K562 (cell line): ENCODE data around the gene DNPEP. TPM values are rescaled to one million over a fixed set of nuclear protein-coding genes. Genes with fewer than 3 reads are reported as not detected.
A peak's percentile ranks its signal among the peaks of the same experiment; 100 is the strongest.

Experiments
- ATF7 ChIP-seq: fragments of 450-650 bp; IDR thresholded peaks from 2 replicates; pipeline ENCODE4 v1.7.1; 2014; ENCODE audit warnings: mild to moderate bottlenecking, moderate library complexity
- CCAR2 ChIP-seq: fragments of 200-400 bp; formaldehyde crosslinking; IDR thresholded peaks from 2 replicates; pipeline ENCODE4 v1.6.1; 2017; ENCODE audit warnings: mild to moderate bottlenecking, low read depth, low read length
- CTBP1 ChIP-seq: fragments of 450-650 bp; IDR thresholded peaks from 2 replicates; pipeline ENCODE4 v1.6.1; 2016; ENCODE audit warnings: borderline replicate concordance
- EGR1 ChIP-seq: fragments of 450-650 bp; conservative IDR thresholded peaks from 2 replicates; pipeline ENCODE4 v1.6.1; 2017; ENCODE audit warnings: mild to moderate bottlenecking
- ESRRA ChIP-seq: fragments of 450-650 bp; IDR thresholded peaks from 2 replicates; pipeline ENCODE4 v1.6.1; 2014; ENCODE audit warnings: low read depth, mild to moderate bottlenecking, moderate library complexity, borderline replicate concordance
- FOXA3 ChIP-seq, 2 experiments: fragments of 450-650 bp in 1 of 2; sonication (generic) in 1 of 2; formaldehyde crosslinking; IDR thresholded peaks in 1 of 2; conservative IDR thresholded peaks in 1 of 2; 2 replicates each; pipeline versions ENCODE4 v1.4.0 to v1.8.0; 2020 to 2022; ENCODE audit warnings: mild to moderate bottlenecking in 2 of 2, missing genetic modification reagents in 1 of 2
- FOXJ2 ChIP-seq: fragments of 200-800 bp; sonication (Bioruptor generic); IDR thresholded peaks from 2 replicates; pipeline ENCODE4 v1.6.1; 2016; ENCODE audit warnings: missing genetic modification characterization, missing compliant biosample characterization
- HDAC8 ChIP-seq: fragments of 450-650 bp; IDR thresholded peaks from 2 replicates; pipeline ENCODE4 v1.6.1; 2016; ENCODE audit warnings: mild to moderate bottlenecking, missing genetic modification characterization, moderate library complexity, missing compliant biosample characterization
- ILK ChIP-seq: fragments of 450-650 bp; IDR thresholded peaks from 2 replicates; pipeline ENCODE4 v1.6.1; 2016; ENCODE audit warnings: missing genetic modification characterization, low read depth, mild to moderate bottlenecking, missing compliant biosample characterization, moderate library complexity, borderline replicate concordance
- KDM5B ChIP-seq: fragments of 200-600 bp; sonication (generic); IDR thresholded peaks from 2 replicates; pipeline ENCODE4 v1.6.1; 2012; ENCODE audit warnings: low read depth, mild to moderate bottlenecking, moderate library complexity, low read length, control low read depth, inconsistent platforms; ENCODE audit not compliant: insufficient replicate concordance
- MYC ChIP-seq, 2 experiments: fragments of 250-450 bp in 1 of 2; sonication (Bioruptor Pico) in 1 of 2; IDR thresholded peaks; 2 replicates each; pipeline versions ENCODE4 v1.5.1 to v1.6.1; 2012 to 2021; ENCODE audit warnings: low read depth in 2 of 2, borderline replicate concordance in 1 of 2, improper control_type of control experiment in 1 of 2, low read length in 1 of 2, mild to moderate bottlenecking in 1 of 2, moderate library complexity in 1 of 2
- NBN ChIP-seq: fragments of 450-650 bp; IDR thresholded peaks from 2 replicates; pipeline ENCODE4 v1.6.1; 2016; ENCODE audit warnings: low read depth, mild to moderate bottlenecking
- POLR3G ChIP-seq: IDR thresholded peaks from 2 replicates; pipeline ENCODE4 v1.6.1; 2011; ENCODE audit not compliant: insufficient read length, insufficient replicate concordance; ENCODE audit errors: extremely low read depth
- RFX5 ChIP-seq: IDR thresholded peaks from 2 replicates; pipeline ENCODE4 v1.6.1; 2011; ENCODE audit warnings: low read depth, mild to moderate bottlenecking, improper control_type of control experiment, low read length
- SMARCB1 ChIP-seq: IDR thresholded peaks from 2 replicates; pipeline ENCODE4 v1.6.1; 2011; ENCODE audit warnings: improper control_type of control experiment, low read depth; ENCODE audit not compliant: insufficient read length
- SRSF3 ChIP-seq: fragments of 200-400 bp; formaldehyde crosslinking; IDR thresholded peaks from 2 replicates; pipeline ENCODE4 v1.6.1; 2016; ENCODE audit warnings: mild to moderate bottlenecking, low read length, moderate library complexity; ENCODE audit not compliant: insufficient read depth
- ZNF232 ChIP-seq: sonication (generic); formaldehyde crosslinking; IDR thresholded peaks from 2 replicates; pipeline ENCODE4 v1.8.0; 2022; ENCODE audit warnings: mild to moderate bottlenecking, missing genetic modification reagents
- ZNF3 ChIP-seq: fragments of 250-450 bp; sonication (Bioruptor Pico); IDR thresholded peaks from 2 replicates; pipeline ENCODE4 v1.5.0; 2021; ENCODE audit warnings: mild to moderate bottlenecking, moderate library complexity
- polyA plus RNA-seq, 8 experiments: library from polyadenylated mRNA; depleted of rRNA in 4 of 8; stranded (reverse) in 5 of 8; unstranded in 3 of 8; fragments of >200 nt; fragmentation: Nextera tagmentation in 2 of 8; fragmentation: Illumina TruSeq in 1 of 8; extraction: Ambion mirVana in 2 of 8; extraction: Trizol in 1 of 8; gene quantifications; 2 replicates each; pipeline versions ENCODE4 v1.2.1 to v1.2.3, GENCODE V29; 2011 to 2014; ENCODE audit warnings: inconsistent platforms in 1 of 8, missing spikeins in 1 of 8
- total RNA-seq, 7 experiments: library from RNA; depleted of rRNA in 6 of 7; stranded (reverse); fragments of >200 nt in 6 of 7; fragmentation: Illumina TruSeq in 2 of 7; extraction: Trizol in 2 of 7; gene quantifications; 2 replicates each; pipeline versions ENCODE4 v1.2.1 to v1.2.3, GENCODE V29; 2011 to 2021; ENCODE audit warnings: low replicate concordance in 1 of 7
- TF ChIP-seq, protein P1 (sequence below): fragments of 250-450 bp; sonication (Bioruptor Pico); IDR thresholded peaks from 2 replicates; pipeline ENCODE4 v1.4.0; 2020
- TF ChIP-seq, protein P2 (sequence below): sonication (generic); formaldehyde crosslinking; IDR thresholded peaks from 2 replicates; pipeline ENCODE4 v1.8.1; 2023; ENCODE audit warnings: mild to moderate bottlenecking, missing genetic modification reagents

DNPEP gene
- total and polyA plus RNA-seq, 9 of the 15 experiments (the other 6 are each of a cell fraction or from before 2014, with no cell fraction given): 34.6 to 71.4 (median 45.5) TPM

DNA sequence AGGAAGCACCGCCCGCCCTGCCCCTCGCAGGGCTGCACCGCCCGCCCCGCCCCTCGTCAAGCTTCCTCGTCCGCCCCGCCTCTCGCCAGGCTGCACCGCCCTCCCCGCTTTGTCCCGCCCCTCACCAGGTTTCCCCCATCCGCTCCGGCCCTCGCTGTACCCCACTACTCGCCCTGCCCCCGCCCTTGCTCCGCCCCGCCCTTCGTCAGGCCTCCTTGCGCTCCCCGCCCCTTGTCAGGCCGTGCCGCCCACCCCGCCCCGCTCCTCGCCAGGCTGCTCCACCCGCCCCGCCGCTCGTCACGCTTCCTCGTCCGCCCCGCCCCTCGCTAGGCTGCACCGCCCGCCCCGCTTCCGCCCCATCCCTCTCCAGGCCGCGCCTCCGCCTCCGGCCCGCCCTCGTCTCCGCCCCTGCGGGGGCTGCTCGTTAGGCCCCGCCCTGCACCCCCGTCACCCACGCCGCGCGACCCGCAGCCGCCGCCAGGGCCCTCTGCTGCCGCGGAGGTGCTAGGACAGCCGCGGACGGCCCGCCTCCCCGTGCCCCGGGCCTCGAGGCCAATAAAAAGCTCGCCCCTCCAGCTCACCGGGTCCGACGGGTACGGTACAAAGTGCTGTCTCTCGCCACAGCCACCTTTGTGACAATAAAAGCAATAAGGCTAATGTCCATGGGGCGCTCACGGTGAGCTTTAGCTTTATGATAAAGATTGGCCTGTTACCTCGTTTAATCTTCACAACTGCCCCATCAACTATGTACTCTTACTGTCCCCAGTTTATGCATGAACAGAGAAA, 602 bp upstream of the DNPEP start (continued):
- TF ChIP-seq ILK (tag) (no peak), RFX5 (no peak), KDM5B (peak; percentile 48), SMARCB1 (no peak), POLR3G (no peak), ESRRA (peak; percentile 42; the same call in 1 of the 2 replicates), CCAR2 (no peak), ATF7 (no peak), MYC (IDR thresholded peaks at IDR 0.05; ENCODE audit: low read depth, low read length) (peak; percentile 49; the same call in 1 of the 2 replicates), MYC (CRISPR knock-in tag; IDR thresholded peaks at IDR 0.05; ENCODE audit: borderline replicate concordance, low read depth) (no peak), NBN (0 out of 2 replicates have a peak, but pooled peaks have one; percentile 22), EGR1 (peak; percentile 62), FOXA3 (CRISPR knock-in tag; conservative IDR thresholded peaks at IDR 0.05 in 1 of 2, IDR thresholded peaks at IDR 0.05 in 1 of 2) (no peak), SRSF3 (no peak), ZNF3 (CRISPR knock-in tag) (no peak), FOXJ2 (tag) (no peak), HDAC8 (no peak), ZNF232 (CRISPR knock-in tag) (no peak), CTBP1 (peak; percentile 63; the same call in 1 of the 2 replicates)
- TF ChIP-seq, protein P1, sequence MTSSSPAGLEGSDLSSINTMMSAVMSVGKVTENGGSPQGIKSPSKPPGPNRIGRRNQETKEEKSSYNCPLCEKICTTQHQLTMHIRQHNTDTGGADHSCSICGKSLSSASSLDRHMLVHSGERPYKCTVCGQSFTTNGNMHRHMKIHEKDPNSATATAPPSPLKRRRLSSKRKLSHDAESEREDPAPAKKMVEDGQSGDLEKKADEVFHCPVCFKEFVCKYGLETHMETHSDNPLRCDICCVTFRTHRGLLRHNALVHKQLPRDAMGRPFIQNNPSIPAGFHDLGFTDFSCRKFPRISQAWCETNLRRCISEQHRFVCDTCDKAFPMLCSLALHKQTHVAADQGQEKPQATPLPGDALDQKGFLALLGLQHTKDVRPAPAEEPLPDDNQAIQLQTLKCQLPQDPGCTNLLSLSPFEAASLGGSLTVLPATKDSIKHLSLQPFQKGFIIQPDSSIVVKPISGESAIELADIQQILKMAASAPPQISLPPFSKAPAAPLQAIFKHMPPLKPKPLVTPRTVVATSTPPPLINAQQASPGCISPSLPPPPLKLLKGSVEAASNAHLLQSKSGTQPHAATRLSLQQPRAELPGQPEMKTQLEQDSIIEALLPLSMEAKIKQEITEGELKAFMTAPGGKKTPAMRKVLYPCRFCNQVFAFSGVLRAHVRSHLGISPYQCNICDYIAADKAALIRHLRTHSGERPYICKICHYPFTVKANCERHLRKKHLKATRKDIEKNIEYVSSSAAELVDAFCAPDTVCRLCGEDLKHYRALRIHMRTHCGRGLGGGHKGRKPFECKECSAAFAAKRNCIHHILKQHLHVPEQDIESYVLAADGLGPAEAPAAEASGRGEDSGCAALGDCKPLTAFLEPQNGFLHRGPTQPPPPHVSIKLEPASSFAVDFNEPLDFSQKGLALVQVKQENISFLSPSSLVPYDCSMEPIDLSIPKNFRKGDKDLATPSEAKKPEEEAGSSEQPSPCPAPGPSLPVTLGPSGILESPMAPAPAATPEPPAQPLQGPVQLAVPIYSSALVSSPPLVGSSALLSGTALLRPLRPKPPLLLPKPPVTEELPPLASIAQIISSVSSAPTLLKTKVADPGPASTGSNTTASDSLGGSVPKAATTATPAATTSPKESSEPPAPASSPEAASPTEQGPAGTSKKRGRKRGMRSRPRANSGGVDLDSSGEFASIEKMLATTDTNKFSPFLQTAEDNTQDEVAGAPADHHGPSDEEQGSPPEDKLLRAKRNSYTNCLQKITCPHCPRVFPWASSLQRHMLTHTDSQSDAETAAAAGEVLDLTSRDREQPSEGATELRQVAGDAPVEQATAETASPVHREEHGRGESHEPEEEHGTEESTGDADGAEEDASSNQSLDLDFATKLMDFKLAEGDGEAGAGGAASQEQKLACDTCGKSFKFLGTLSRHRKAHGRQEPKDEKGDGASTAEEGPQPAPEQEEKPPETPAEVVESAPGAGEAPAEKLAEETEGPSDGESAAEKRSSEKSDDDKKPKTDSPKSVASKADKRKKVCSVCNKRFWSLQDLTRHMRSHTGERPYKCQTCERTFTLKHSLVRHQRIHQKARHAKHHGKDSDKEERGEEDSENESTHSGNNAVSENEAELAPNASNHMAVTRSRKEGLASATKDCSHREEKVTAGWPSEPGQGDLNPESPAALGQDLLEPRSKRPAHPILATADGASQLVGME (CRISPR knock-in tag): no peak
- TF ChIP-seq, protein P2, sequence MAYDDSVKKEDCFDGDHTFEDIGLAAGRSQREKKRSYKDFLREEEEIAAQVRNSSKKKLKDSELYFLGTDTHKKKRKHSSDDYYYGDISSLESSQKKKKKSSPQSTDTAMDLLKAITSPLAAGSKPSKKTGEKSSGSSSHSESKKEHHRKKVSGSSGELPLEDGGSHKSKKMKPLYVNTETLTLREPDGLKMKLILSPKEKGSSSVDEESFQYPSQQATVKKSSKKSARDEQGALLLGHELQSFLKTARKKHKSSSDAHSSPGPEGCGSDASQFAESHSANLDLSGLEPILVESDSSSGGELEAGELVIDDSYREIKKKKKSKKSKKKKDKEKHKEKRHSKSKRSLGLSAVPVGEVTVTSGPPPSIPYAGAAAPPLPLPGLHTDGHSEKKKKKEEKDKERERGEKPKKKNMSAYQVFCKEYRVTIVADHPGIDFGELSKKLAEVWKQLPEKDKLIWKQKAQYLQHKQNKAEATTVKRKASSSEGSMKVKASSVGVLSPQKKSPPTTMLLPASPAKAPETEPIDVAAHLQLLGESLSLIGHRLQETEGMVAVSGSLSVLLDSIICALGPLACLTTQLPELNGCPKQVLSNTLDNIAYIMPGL (CRISPR knock-in tag): no peak
